NCI-H2196 (cell line): ENCODE measurements around the gene RNU7-1.

Experiments used
- DNase-seq: peaks from one replicate; lab custom pipeline; 2025; ENCODE audit not compliant: unreplicated experiment; lab: John Stamatoyannopoulos, UW

The RNU7-1 gene

GRCh38 chr12:6952121-6952862, 8.7 kb downstream of the RNU7-1 start:
- no peak for DNase-seq

GRCh38 chr12:6952863-6953441, 9.3 kb downstream of the RNU7-1 start:
- no peak for DNase-seq

- no peak for DNase-seq
These were observed 10.1 kb downstream of the RNU7-1 start for GRCh38 chr12:6953442-6954315.

- DNase-seq: no peak
These were observed 10.9 kb downstream of the RNU7-1 start for GRCh38 chr12:6954316-6955107.

GRCh38 chr12:6955108-6956020, 11.7 kb downstream of the RNU7-1 start:
- DNase-seq: no peak

- no peak for DNase-seq
These were observed 12.6 kb downstream of the RNU7-1 start for GRCh38 chr12:6956021-6956727.

- DNase-seq: no peak
These were observed 13.6 kb downstream of the RNU7-1 start for GRCh38 chr12:6957151-6957701.

- no peak for DNase-seq
These were observed 14.4 kb downstream of the RNU7-1 start for GRCh38 chr12:6957741-6958608.

GRCh38 chr12:6958609-6959057, 15.0 kb downstream of the RNU7-1 start:
- no peak for DNase-seq

- DNase-seq: no peak
These were observed 15.6 kb downstream of the RNU7-1 start for GRCh38 chr12:6959058-6959804.

- no peak for DNase-seq
These were observed 16.4 kb downstream of the RNU7-1 start for GRCh38 chr12:6959805-6960592.

- peak; percentile 2 for DNase-seq
These were observed 17.1 kb downstream of the RNU7-1 start for GRCh38 chr12:6960593-6961277.

GRCh38 chr12:6961278-6961694, 17.7 kb downstream of the RNU7-1 start:
- DNase-seq: peak; percentile 38

- peak; percentile 68 for DNase-seq
These were observed 18.2 kb downstream of the RNU7-1 start for GRCh38 chr12:6961695-6962284.

GRCh38 chr12:6962285-6963015, 18.8 kb downstream of the RNU7-1 start:
- peak; percentile 61 for DNase-seq
